ENCODE results near the gene TMEM87B. TPM values are rescaled to one million over a fixed set of nuclear protein-coding genes. Genes with fewer than 3 reads are reported as not detected.

TMEM87B gene
- total RNA-seq, 1 experiment from 2014 or later: 14.8 TPM

GRCh38 chr2:112168422-112169124 is 113.5 kb downstream of the TMEM87B start:
- H3K79me2 ChIP-seq (ENCODE audit: insufficient read depth, low read length): no peaks in the 10 kb centered on the region
- ChIA-PET POLR2A (no interaction called here), CTCF (no interaction called here), RAD21 (ENCODE audit: low non-redundant PET in 1 of 2, low total read pairs in 2 of 2, uncharacterized antibody in 2 of 2, unreplicated experiment in 2 of 2) (no interaction called here)
- no peak overlapping the region for H3K9ac ChIP-seq (ENCODE audit: low read length)
- no peak overlapping the region for H3K4me3 ChIP-seq (replicated peaks in 1 of 2; ENCODE audit: low read depth in 1 of 2, low read length in 2 of 2)
- H4K20me1 ChIP-seq (ENCODE audit: insufficient read depth): no peaks in the 10 kb centered on the region
- H3K27me3 ChIP-seq (ENCODE audit: insufficient read depth, low read length): no peaks in the 10 kb centered on the region
- ATAC-seq (no peak), DNase-seq (ENCODE audit: low read depth, low spot score) (no peak)
- H3K9me2 ChIP-seq (ENCODE audit: insufficient read depth): no peaks in the 10 kb centered on the region
- intact Hi-C loops (cut with micrococcal nuclease): no loop called here
- no TSS peak for BruUV-seq (replicated peaks)
- no peaks in the 10 kb centered on the region for H3K9me3 ChIP-seq (ENCODE audit: control insufficient read depth in 1 of 2, insufficient read depth in 1 of 2, low read depth in 1 of 2, low read length in 2 of 2)
- TF ChIP-seq ZBTB33 (IDR thresholded peaks at IDR 0.05; ENCODE audit: extremely low read depth, insufficient replicate concordance, low read length): no peak
- H3K27ac ChIP-seq (ENCODE audit: low read depth, low read length): no peak overlapping the region
- no peaks in the 10 kb centered on the region for H3K36me3 ChIP-seq (ENCODE audit: control insufficient read depth in 1 of 2, insufficient read depth in 2 of 2, low read length in 2 of 2)
- no peaks in the 10 kb centered on the region for H3K4me1 ChIP-seq (ENCODE audit: control insufficient read depth in 1 of 2, insufficient read depth in 2 of 2, low read length in 2 of 2)
- H2AFZ ChIP-seq (ENCODE audit: low read depth, low read length, poor library complexity, severe bottlenecking): no peak overlapping the region
- H3K4me2 ChIP-seq (ENCODE audit: low read length): no peak overlapping the region

Other genes starting within 250 kb of the TMEM87B start
- 76.5 TPM for gene ANAPC1, start 171.1 kb upstream of the TMEM87B start, total RNA-seq (2021; ENCODE audit: unreplicated experiment)
- 5.7 TPM for gene MERTK, start 156.7 kb upstream of the TMEM87B start, total RNA-seq (2021; ENCODE audit: unreplicated experiment)
- 0.34 TPM for gene FBLN7, start 83.1 kb downstream of the TMEM87B start, total RNA-seq (2021; ENCODE audit: unreplicated experiment)
- 13.4 TPM for gene ZC3H8, start 199.8 kb downstream of the TMEM87B start, total RNA-seq (2021; ENCODE audit: unreplicated experiment)
- 7.0 TPM for gene ZC3H6, start 220.3 kb downstream of the TMEM87B start, total RNA-seq (2021; ENCODE audit: unreplicated experiment)

All from HCT116 (cell line).